GM21786 (cell line): ENCODE measurements around the gene ITPR1.
A peak's percentile ranks its signal among the peaks of the same experiment; 100 is the strongest.

Experiments
- ATAC-seq: cut with Tn5 transposase; IDR thresholded peaks from one replicate; pipeline ENCODE4 v1.9.1; 2021; ENCODE audit not compliant: unreplicated experiment

The ITPR1 gene

DNA sequence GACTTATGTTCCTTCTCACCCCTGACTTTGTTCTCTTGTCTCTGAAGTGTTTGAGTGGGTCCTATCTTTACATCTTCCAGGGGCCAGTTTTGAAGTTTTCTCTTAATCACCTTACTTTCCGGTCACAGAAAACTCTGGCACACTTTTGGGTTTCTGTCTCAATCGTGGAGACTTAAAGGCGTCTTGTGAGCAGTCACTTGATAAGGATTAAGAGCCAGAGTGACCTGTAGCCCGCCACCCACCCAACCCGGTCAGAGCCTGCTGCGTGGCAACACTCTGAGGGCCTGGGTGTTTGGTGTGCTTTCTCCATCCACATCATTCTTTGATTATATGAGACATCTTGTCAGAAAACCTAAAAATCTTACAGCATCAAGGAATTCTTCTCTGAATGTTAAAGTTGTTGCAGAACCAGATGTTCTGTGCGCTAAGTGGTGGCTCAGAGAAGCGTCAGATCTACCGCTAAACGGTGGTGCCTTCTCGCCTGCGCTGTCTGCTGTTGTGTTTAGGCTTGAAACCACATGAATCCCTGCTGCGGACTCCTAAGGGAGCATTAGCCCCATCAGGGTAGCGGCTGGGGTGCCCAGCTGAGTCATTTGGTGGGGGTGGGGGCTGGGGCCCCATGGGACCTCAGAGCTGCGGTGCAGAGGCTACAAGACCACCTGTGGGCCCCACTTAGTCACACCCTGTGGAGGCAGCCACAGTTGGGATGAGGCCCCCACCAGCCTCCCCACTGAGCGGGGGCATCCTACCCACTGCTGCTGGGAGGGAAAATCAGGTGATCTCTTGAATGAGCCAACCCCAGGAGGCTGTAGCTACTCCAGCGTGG lies 327.4 kb downstream of the ITPR1 start:
- no peak for ATAC-seq

DNA sequence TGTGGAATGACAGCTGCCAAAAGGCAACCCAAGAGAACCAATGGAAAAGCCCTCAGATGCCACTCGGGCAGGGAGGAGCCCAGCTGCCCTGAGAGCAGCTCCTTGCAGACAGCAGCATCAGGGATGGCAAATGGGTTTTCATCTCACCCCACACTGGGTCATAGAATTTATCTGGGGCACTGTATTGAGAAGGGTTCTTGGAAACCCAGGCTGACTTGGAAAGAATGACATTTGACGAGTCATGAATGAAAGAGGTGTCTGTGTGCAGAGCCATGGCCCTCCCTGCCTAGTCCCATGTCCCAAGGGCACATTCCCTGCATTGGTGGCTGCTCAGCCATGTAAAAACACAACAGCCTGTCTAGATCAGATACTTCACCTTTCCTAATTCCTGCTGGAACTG lies 328.2 kb downstream of the ITPR1 start:
- ATAC-seq, result no peak

DNA sequence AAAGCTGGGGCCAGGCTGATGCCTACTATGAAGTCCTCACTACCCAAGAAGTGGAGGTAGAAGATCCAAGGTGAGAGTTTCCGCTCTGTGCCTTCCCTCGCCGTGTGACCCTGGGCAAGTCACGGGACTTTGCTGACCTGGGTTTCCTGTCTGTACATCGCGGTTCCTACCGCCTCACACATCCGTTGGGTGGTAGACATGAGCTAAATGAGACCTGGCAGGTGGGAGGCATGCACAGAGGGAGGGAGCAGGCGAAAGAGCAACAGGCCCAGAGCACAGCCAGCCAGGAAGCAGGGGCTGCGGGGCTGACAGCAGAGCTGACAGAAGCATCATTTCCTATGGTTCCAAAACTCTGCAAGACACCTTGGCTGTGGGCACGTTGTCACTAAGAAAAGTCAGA lies 328.8 kb downstream of the ITPR1 start:
- ATAC-seq, result peak; percentile 57

DNA sequence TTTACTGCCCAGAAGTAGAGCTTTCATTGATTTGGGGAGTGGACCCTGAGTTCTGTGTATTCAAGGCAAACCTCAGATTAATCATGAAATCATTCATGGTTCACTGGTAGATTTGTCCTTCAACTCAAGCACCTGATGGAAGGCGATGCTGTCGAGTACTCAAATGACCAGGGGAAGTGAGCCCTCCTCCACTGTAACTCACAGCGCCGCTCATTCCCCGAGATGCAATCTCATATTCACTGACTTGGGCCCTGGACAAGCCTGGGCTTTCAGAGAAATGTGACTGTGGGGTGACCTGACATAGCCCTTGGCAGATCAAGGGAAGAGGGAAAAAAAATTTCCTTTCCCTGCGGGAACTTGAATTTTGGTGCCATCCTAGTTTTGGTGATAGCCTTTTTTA lies 329.4 kb downstream of the ITPR1 start:
- ATAC-seq, result no peak

DNA sequence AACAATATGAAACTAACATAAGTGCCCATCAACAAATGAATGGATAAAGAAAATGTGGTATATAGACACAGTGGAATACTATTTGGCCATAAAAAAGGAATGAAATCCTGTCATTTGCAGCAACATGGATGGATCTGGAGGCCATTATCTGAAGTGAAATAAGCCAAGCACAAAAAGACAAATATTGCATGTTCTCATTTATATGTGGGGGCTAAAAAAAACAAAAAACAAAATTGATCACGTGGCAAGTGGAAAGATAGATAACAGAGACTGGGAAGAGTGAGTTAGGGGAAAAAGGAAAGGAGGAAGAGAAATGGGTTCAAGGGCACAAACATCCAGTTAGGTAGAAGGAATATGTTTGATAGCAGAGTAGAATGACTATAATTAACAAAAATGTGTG lies 330.2 kb downstream of the ITPR1 start:
- no peak for ATAC-seq

DNA sequence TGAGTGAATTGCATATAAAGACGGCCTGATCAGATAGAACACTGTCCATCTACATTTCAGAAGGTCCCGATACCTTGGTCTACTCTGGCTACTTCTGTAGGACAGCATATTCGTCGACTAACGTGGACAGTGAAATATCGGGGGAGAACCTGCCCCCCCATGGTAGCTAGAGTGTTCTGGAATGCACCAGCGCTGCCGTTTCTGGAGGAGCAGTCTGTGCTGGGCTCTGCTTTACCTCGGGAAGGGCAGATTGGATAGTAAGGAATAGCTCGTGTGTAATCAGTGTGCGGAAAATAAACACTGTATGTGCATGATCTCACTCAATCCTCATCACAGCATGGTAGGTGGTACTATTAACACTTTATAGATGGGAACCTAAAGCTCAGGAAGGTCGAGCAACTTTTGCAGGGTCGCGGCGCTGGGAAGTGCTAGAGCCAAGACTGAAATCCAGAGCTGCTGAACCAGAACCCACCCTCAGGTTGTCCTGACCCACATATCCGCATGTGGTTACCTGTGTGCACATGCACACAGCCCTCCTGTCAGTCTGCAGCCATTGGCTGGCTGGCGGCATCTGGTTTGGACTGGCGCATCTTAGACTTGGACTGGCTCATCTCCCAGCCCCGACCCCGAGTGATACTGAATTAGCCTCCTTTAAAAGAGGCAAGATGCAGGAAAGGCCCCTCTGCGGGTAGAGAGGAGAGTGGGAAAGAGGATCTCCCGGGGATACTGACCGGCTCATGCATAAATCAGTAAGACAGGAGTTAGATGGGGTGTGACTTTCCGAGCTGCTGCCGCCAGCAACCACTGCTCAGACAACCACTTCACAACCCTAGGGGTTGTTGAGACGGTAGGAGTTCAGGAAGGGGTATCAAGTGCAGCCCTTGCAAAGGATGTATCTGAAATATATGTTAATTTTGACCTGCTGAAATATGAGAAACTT lies 331.1 kb downstream of the ITPR1 start:
- no peak for ATAC-seq

DNA sequence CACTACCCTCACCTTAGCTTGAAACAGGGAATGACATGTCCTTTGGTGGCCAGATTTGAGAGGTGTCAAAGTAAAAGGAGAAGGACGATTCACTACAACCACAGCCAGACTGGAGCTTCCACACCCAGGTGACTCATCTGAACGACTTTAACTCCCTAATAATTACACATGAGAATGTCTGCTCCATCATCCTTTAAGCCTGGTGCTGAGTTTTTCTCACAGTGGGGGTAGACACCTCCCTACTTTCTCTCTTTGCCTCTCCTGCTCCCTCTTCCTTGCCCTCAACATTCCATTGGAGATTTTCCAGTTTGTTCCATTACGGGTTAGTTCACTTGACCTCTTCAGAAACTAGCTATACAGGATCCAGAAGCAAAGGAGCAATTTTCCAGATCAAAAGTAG lies 331.8 kb downstream of the ITPR1 start:
- ATAC-seq, result no peak

DNA sequence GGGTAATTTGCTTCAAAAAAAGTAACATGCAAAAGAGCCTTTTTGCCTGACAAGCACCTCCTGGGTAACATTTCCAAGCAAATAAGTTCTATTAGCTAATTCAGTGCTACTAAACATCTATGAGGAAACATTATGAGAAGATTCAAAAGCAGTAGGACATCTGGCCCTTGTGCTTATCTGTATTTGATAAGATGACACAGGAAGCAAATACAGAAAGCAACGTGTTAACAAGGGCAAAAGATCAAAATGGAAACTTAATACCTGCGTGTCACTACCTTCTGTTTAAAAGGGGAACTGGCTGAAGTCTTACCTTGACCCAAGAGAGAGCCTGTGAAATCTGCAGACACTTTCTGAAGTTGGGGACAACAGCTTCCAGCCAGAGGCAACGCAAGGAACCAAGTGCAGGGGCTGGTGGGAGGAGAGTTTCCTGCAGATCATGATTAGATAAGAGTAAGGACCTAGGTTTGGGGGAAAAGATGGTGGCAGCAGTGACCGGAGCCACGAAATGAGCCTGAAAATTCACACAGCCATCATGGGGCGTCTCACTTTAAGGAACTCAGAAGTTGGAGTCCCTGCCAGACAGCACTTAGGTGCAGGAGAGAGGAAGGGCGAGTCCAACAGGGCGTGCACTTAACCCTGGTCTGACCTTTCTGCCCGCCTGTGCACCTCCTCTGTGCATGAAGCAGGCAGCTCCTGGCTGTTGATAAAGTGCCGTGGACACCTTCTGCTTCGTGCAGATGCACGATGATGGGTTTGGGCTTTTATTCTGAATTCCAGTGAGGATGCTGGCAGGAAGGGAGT lies 332.5 kb downstream of the ITPR1 start:
- ATAC-seq, result no peak

DNA sequence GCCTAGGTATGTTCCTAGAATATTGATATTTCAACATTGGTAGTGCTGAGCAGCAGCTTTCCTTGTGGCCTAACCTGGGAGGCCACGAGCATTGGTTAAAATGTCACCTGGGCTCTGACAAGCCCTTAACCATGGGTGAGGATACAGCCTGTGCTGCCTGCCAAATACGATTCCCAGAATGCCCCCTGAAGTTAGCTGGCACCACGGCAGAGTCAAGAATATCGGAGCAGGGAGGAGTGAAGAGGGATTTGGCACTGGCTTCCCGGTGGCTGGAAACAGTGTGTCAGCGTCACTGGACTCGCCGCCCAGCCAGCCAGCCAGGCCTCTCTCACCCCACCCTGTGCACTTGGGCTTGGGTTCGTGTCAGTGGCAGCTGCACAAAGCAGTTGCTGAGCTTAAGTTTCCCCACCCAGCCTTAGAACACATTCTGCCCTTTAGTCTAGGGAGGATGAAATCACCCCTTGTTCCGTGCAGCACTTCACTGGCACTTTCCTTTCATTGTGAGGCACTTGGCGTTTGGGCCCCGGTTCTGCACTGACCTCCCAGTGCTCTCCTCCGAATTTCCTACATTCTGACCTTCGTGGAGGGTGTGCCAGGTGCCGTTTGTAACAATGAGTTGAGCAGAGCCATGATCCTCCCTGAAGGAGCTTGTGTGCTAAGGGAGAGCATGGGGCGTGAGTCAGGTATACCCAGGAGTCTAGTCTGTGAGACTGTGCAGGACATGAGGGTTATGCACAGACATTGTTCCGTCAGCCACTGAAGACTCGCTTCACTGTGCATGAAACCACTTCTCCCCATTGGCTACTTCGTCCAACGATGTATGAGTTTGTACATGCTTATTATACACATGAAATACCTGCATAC lies 333.3 kb downstream of the ITPR1 start:
- no peak for ATAC-seq

DNA sequence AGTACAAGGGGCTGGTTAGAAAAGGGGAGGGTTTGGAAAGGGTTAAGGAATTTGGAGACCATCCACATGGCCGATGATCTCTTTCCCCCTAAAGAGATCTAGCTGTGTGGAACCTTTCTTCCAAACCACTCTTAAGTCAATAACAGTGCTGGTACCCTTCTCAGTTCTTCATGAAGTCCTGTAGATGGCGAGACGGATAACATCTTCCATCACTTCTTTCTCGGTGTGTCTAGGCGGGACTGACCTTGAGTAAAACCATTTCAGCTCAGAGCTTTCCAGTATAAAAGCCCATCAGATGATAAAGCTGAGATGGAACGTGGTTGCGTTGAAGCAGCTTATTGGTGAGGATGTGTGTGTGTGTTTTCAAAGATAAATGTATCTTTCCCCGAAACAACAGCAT lies 334.6 kb downstream of the ITPR1 start:
- ATAC-seq, result no peak

DNA sequence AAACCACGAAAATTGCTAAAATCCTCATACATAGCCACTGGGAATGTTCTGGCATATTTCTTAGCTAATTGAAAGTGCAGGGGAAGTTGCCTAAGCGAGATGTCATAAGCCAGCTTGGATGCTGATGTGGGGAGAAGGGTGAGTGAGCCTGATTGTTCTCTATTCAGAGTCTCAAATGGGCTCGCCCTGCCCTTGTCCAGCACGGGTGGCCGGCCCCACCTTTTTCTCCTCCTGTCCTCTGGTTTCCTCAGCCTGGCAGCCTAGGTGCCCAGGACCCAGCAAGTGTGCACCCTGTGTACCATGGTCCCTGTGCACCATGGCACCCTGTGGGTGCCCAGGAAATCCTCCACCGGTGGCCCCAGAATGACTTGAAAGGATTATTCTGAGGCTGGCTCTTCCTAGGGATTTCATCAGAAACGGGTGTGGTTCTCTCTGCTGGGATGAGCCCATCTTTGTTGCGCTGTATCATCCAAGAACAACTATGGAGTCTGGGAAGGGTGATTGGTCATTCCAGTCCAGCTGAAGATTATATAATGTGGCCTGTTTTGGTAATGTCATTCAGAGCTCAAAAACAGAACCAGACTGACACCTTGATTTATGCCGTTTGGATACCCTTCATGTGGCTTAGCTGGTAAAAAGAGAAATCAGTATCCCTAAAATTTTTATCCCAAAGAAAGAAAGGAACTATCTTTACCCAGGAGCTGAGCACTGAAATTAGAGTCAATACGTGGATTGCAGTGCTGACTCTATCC lies 335.3 kb downstream of the ITPR1 start:
- ATAC-seq, result no peak

DNA sequence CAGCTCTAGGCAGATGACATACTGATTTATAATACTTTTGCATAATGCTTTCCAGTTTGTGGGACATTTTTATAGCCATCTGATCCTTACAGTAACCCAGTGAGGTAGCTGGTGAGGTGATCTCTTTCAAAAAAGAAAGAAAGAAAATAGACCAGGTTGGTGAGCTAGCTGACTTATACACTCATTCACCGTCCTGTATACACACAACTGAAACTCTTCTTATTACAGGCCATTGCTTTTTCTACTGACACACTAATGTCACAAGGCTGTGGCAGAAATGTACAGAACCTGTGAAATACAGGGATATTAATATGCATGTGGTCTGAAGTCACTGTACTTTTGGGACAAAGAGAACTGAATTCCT lies 335.9 kb downstream of the ITPR1 start:
- no peak for ATAC-seq

DNA sequence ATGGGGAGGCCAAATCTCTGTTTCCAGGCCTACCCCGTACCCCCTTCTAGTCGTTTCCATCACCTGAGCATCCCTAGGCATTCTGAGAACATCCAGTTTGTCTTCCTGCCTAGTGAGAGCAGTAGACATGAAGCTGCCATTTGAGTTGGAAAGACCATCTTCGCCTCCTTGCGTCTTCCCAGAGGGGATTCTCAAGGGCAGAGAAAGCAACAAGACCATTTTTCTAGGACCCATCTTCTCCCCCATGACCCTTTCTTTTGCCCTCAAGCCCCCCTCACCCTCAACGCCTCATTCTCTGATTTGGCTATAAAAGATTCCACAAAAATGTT lies 337.4 kb downstream of the ITPR1 start:
- ATAC-seq, result no peak

DNA sequence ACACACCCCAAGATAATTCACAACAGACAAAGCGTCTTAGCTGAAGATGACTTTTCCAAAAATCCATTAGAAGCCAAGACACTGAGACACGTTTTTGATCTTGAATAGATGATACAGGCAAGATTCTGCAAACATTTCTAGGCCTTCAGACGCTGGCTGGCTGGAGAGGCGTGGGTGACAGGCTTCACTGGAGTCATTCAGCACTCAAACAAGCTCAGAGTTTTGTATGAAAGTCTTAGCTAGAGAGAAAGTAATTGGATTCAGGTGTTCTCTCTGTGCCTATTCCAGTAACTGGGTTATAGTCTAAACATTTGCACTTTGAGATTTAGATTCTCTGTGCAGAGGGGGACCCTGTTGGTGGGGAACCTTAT lies 338.4 kb downstream of the ITPR1 start:
- ATAC-seq, result peak; percentile 8

DNA sequence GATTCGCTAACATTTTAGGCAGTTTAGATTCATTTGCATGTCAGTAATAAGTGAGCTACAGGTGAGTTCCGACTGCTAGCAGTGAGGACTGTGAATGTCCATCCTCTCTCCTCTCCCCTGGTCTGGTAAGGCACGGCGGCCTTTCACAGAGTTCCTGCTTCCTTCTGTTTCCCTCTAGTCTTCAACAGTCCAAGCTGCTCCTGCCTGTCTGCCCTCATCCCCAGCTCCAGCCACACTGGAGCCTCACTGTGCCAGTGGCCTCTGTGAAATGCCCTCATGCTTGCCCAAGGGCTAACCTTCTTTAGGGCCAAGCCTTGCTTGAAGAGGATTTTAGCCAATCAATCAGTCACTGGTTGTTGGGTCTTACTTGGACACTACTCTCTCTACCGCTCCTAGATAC lies 340.3 kb downstream of the ITPR1 start:
- no peak for ATAC-seq

DNA sequence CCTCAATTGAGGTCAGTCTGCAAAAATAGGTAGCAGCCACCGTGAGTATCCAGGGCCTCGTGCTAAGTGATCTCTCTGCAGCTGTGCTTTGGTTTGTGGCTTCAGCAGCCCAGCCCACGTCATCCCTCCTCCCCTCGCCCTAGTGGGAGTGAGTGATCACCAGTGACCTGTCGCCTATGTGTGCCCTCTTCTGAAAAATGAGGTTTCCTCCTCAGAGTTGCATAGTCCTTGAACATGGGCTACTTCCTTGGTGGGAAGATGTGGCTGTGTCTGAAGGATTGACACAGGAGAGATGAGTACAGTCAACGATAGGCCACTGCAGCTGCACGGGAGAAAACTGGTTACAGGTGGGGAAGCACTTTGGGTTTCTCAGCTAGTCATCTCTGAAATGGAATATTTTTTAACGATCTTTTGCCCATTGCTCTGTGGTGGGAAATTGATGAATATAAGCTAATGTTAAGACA lies 341.3 kb downstream of the ITPR1 start:
- ATAC-seq, result peak; percentile 38

DNA sequence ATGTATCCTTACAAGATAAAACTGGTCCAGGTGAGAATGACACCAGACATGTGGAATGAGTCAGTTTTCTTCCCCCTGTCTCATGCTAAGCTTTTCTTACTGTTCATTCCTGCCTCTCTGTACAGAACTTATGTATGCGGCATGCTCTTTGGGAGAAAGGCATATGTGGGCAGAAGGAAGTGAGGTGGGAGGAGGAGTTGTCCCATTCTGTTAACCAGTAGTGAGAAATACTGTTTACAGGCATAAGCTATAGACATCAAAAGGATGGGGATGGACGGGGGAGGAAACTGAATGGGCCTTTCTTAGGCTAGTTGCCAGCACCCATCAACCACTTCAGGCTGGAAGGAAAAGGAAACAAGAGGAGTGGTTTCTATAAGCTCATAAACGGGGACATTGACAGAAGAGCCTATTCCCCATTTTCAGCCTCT lies 342.5 kb downstream of the ITPR1 start:
- no peak for ATAC-seq

DNA sequence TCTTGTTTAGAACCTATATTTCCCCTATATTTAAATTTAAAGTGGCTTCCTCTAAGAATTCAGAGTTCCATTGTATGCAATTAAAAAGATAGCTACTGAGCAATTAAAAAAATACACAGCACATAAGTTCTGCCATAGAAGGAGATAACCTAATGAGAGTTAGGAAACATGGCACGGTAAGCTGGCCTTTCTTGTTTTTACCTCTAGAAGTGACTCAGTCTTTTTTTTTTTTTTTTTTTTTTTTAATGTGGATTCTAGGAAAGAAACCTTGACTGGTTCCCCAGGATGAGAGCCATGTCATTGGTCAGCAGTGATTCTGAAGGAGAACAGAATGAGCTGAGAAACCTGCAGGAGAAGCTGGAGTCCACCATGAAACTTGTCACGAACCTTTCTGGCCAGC lies 343.4 kb downstream of the ITPR1 start:
- ATAC-seq, result no peak

DNA sequence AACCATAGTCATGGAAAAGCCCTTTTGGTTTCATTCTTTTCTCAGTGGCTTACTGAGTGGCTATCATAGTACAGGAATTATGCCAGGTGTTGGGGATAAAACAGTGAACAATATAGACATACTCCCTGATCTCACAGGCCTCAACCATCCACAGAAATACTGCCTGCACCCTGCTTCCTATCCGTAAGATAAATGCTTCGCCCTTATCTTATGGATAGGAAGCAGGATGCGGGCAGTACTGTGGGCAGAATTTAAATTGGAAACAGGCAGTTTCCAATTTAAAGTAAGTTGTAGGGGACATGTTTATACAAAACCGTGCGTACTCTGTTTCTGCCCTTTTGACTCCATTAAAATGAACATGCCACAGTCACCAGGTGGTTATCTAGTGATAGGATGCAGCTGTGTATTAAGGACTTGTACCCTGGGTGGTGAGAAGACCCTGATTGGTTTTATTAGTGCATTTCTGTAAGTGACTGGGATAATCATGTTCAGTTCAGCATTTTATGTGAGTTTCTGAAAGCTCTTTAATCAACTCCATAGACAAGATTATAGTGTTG lies 344.3 kb downstream of the ITPR1 start:
- ATAC-seq, result no peak
